ENCODE results near the gene UFD1. TPM values are rescaled to one million over a fixed set of nuclear protein-coding genes. Genes with fewer than 3 reads are reported as not detected.

The UFD1 gene
- total and polyA plus RNA-seq, 2 of the 4 experiments (the other 2 are of a cell fraction): 149 to 152 TPM

DNA sequence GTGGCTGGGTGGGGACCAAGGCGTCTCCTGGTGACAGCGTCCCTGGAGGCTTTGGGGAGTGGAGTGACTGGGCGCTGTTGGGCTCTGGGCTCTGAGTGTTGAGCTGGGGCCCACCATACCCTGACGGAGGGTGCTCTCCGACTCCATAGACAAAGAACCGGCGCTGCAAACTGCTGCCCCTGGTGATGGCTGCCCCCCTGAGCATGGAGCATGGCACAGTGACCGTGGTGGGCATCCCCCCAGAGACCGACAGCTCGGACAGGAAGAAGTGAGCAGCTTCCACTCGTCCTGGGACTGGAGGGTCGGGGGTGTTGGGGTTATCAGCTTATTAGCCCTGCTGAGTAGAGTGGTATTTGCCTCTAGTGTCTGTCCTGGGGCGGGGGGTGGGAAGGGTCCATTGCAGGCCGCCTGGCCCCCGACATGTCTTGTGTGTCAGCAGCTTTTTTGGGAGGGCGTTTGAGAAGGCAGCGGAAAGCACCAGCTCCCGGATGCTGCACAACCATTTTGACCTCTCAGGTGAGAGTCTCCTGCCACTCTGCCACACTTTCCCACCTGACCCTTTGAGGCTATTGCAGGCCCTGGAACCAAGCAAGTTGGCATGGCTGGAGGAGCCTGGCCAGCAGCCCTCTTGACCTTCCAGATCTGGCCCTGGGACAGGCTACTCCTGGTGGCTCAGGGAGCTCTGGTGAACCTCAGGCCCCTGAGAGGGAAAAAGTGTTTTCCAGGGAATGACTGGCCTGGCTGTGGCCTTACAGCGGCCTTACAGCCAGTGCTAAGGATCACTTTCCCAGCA, 37.6 kb upstream of the UFD1 start:
- dilution Hi-C loops (cut with HindIII; ENCODE audit: low sequenced_read_pairs, unreplicated experiment) (no loop called here), intact Hi-C loops (cut with micrococcal nuclease) (no loop called here), in situ Hi-C loops (cut with MboI; ENCODE audit: low sequenced_read_pairs) (no loop called here)
- Histone ChIP-seq H4K20me1 (ENCODE audit: insufficient read depth, low read length) (no peaks in the 10 kb centered on the region; the same call in 1 of the 2 replicates), H2BK15ac (ENCODE audit: low read depth, low read length) (no peak overlapping the region), H3K79me1 (ENCODE audit: low read depth in 1 of 2, low read length in 2 of 2) (no peaks in the 10 kb centered on the region), H3K9me3 (ENCODE audit: control insufficient read depth, insufficient read depth, low read length) (no peaks in the 10 kb centered on the region; the same call in 1 of the 2 replicates), H3K36me3 (ENCODE audit: control insufficient read depth, insufficient read depth, low read length) (no peaks in the 10 kb centered on the region), H3K9ac (ENCODE audit: low read depth, low read length) (no peak overlapping the region), H3K4me3 (ENCODE audit: insufficient read depth, low read depth, low read length) (no peak overlapping the region), H2AK9ac (replicated peaks; ENCODE audit: low read depth, low read length, poor library complexity) (no peak overlapping the region), H3K9me1 (ENCODE audit: insufficient read depth, low read length) (no peaks in the 10 kb centered on the region), H2AFZ (replicated peaks; ENCODE audit: low read length, poor library complexity) (no peak overlapping the region), H3K4me1 (ENCODE audit: control insufficient read depth, insufficient read depth, low read length) (no peaks in the 10 kb centered on the region), H2AK5ac (ENCODE audit: low read depth, low read length) (no peak overlapping the region), H2BK120ac (ENCODE audit: low read depth, low read length) (no peak overlapping the region), H3K14ac (replicated peaks; ENCODE audit: low read depth, low read length) (no peak overlapping the region), H3K23ac (ENCODE audit: low read depth, low read length) (no peak overlapping the region), H4K8ac (ENCODE audit: low read depth in 2 of 2, low read length in 2 of 2) (no peak overlapping the region), H3K27me3 (ENCODE audit: control insufficient read depth, insufficient read depth, low read length) (no peaks in the 10 kb centered on the region), H4K5ac (ENCODE audit: low read depth, low read length) (no peak overlapping the region), H3K4me2 (ENCODE audit: low read depth, low read length) (no peak overlapping the region), H2BK5ac (ENCODE audit: low read depth, low read length, poor library complexity, severe bottlenecking) (no peak overlapping the region), H4K91ac (ENCODE audit: insufficient read depth, low read depth, low read length) (no peak overlapping the region), H3K56ac (ENCODE audit: extremely low read depth, insufficient read depth, low read length) (no peak overlapping the region), H3K18ac (ENCODE audit: low read depth, low read length) (no peak overlapping the region), H3K27ac (ENCODE audit: insufficient read depth, low read length) (no peak overlapping the region), H3K4ac (ENCODE audit: low read depth, low read length) (no peak overlapping the region), H2BK20ac (ENCODE audit: low read depth, low read length) (no peak overlapping the region)
- no TSS peak for BruUV-seq (replicated peaks)
- CTCF ChIA-PET: no interaction called here
- ATAC-seq (ENCODE audit: low read depth) (no peak), DNase-seq (no peak)
- no peak for TF ChIP-seq RAD21 (IDR thresholded peaks at IDR 0.05; ENCODE audit: low read length)
- TF ChIP-seq CEBPB (IDR thresholded peaks at IDR 0.05; ENCODE audit: low read depth, low read length): no peak
- TF ChIP-seq, protein P1, sequence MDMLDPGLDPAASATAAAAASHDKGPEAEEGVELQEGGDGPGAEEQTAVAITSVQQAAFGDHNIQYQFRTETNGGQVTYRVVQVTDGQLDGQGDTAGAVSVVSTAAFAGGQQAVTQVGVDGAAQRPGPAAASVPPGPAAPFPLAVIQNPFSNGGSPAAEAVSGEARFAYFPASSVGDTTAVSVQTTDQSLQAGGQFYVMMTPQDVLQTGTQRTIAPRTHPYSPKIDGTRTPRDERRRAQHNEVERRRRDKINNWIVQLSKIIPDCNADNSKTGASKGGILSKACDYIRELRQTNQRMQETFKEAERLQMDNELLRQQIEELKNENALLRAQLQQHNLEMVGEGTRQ (IDR thresholded peaks at IDR 0.05; ENCODE audit: low read depth, low read length): no peak
- TF ChIP-seq MAFK (IDR thresholded peaks at IDR 0.05; ENCODE audit: low read depth, low read length): no peak
- no peak for TF ChIP-seq NFE2L2 (IDR thresholded peaks at IDR 0.05; ENCODE audit: low read depth, low read length)
- no peak for TF ChIP-seq FOS (IDR thresholded peaks at IDR 0.05; ENCODE audit: low read depth, low read length)
- TF ChIP-seq SMC3 (IDR thresholded peaks at IDR 0.05; ENCODE audit: low read depth, low read length): no peak
- TF ChIP-seq POLR2A (IDR thresholded peaks at IDR 0.05; ENCODE audit: low read depth, low read length): no peak
- TF ChIP-seq MXI1 (IDR thresholded peaks at IDR 0.05; ENCODE audit: borderline replicate concordance, low read depth, low read length): no peak
- no peak for TF ChIP-seq MAZ (IDR thresholded peaks at IDR 0.05; ENCODE audit: borderline replicate concordance, low read depth, low read length)
- no peak for TF ChIP-seq CHD1 (IDR thresholded peaks at IDR 0.05; ENCODE audit: low read depth, low read length)
- TF ChIP-seq RCOR1 (IDR thresholded peaks at IDR 0.05; ENCODE audit: insufficient replicate concordance, low read length): no peak
- no peak for TF ChIP-seq BHLHE40 (IDR thresholded peaks at IDR 0.05; ENCODE audit: low read depth, low read length)
- no peak for TF ChIP-seq RFX5 (IDR thresholded peaks at IDR 0.05; ENCODE audit: low read depth, low read length)
- TF ChIP-seq, protein P2, sequence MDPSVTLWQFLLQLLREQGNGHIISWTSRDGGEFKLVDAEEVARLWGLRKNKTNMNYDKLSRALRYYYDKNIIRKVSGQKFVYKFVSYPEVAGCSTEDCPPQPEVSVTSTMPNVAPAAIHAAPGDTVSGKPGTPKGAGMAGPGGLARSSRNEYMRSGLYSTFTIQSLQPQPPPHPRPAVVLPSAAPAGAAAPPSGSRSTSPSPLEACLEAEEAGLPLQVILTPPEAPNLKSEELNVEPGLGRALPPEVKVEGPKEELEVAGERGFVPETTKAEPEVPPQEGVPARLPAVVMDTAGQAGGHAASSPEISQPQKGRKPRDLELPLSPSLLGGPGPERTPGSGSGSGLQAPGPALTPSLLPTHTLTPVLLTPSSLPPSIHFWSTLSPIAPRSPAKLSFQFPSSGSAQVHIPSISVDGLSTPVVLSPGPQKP (IDR thresholded peaks at IDR 0.05; ENCODE audit: borderline replicate concordance, low read depth, low read length): no peak
- TF ChIP-seq, protein P3, sequence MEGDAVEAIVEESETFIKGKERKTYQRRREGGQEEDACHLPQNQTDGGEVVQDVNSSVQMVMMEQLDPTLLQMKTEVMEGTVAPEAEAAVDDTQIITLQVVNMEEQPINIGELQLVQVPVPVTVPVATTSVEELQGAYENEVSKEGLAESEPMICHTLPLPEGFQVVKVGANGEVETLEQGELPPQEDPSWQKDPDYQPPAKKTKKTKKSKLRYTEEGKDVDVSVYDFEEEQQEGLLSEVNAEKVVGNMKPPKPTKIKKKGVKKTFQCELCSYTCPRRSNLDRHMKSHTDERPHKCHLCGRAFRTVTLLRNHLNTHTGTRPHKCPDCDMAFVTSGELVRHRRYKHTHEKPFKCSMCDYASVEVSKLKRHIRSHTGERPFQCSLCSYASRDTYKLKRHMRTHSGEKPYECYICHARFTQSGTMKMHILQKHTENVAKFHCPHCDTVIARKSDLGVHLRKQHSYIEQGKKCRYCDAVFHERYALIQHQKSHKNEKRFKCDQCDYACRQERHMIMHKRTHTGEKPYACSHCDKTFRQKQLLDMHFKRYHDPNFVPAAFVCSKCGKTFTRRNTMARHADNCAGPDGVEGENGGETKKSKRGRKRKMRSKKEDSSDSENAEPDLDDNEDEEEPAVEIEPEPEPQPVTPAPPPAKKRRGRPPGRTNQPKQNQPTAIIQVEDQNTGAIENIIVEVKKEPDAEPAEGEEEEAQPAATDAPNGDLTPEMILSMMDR (conservative IDR thresholded peaks at IDR 0.05; ENCODE audit: low read depth, low read length): no peak
- 90% methylated on average over 2 of the region's 19 CpGs; no CpG with 5 or more reads in 1 of the 2 experiments for WGBS, 2 experiments (ENCODE audit: extremely low coverage in 2 of 2, insufficient read length in 1 of 2)
- POLR2A ChIA-PET (ENCODE audit: unreplicated experiment): no interaction called here
